ENCODE data around the gene ARVCF.
A peak's percentile ranks its signal among the peaks of the same experiment; 100 is the strongest.

The ARVCF gene

DNA sequence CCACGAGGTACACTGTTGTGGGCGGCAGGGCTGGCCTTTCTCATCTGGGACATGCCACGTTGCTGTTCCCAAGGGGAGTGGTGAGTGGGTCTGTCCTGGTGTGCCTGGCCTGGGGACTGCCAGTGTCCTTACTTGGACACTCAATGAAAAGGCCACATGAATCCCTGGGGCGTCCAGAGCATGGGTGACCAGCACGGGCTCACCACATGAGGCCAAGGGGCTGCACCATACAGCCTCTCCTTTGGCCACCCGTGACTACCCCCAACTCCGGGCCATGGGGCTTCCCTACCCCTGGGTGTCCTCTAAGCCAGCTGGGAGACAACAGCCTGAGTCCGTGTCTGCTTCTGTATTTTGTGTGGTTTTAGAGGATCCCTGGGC, 54.8 kb downstream of the ARVCF start:
- no peak for DNase-seq (ENCODE audit: low read depth in 2 of 2)

GRCh38 chr22:19961201-19961580, 55.4 kb downstream of the ARVCF start:
- no peak for DNase-seq (ENCODE audit: low read depth in 2 of 2)

GRCh38 chr22:19960491-19961200, 56.0 kb downstream of the ARVCF start:
- DNase-seq (ENCODE audit: low read depth in 2 of 2), result no peak

DNA sequence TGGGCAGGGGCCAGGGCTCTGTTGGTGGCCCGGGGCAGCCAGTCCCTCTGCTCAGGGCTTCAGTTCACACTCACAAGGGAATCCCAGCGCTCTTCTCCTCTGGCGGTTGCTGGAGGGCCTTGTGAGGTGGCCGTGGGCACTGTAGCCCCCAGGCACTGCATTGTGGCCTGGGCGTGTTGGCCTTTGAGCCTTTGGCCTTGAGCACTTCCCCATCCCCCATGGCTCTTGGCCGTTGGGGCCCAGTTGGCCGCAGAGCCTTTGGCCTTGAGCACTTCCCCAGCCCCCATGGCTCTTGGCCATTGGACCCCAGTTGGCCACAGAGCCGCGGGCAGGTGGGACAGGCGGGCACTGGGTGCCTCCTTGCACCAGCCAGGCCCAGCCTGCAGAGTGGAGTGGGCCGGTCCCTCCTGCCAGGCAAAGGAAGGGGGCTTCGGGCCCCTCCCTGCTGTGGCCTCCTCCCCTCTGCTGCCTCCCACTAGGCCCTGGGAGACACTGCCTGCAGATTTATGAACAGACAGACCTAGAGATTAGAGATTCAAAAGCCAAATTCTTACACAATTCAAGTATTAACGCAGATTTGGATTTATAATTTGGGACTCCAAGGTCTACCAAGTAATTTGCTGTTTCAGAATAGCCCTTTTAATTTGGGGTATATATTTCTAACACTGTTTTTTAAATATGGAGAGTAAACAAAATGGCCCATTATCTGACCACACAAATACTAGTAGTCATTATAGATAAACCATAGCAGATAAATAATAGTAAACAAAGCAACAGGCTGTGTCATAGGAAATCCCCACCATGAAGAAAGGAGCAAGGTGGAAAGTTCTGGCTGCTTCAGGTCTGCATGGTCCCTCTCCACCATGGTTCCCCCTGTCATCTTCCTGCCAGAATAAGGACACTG, 56.8 kb downstream of the ARVCF start:
- DNase-seq (ENCODE audit: low read depth in 2 of 2), result no peak

- no peak for DNase-seq (ENCODE audit: low read depth in 2 of 2)
Measured at GRCh38 chr22:19959043-19959586, 57.5 kb downstream of the ARVCF start.

GRCh38 chr22:19958083-19959042, 58.3 kb downstream of the ARVCF start:
- no peak for DNase-seq (ENCODE audit: low read depth in 2 of 2)

GRCh38 chr22:19957445-19957844, 59.2 kb downstream of the ARVCF start:
- no peak for DNase-seq (ENCODE audit: low read depth in 2 of 2)

DNA sequence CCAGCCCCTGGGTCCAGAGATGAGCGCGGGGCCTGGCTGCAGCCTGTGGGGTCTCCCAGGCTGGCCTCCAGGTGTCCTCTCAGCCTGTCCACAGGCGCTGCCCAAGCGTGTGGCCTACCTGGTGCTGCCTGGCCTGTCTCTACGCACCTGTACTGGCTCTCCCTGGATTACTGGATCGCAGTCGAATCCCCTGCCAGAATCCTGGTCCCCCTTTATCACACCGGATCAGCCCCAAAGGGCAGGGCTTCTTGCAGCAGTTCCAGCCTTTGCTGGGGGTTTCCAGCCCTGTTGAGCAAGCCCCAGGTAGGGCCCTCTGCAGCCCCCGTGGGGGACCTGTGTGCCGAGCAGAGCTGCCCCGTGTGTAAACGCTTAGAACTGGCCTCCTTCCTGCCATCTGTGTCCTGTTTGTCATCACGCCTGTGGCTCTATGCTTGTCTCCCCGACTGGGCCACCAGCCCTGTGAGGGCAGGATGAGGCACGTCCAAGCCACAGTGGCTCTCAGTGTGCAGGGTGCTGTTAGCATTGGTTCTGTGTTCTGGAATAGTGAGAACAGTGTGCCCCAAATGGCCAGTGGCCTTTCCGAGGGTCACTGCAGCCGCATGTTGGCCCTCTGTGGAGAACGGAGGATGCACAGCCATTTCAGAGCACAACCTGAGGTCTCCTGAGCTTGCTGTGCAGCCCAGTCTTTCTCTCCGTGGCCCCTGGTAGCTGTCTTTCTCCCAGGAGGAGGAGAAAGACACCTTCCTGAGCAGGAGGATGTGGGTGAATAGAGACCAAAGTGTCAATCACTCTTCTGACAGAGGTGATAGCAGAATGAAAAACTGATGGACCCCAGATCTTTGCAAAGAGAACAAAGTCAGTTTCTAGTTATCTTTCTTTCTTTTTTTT, 61.1 kb downstream of the ARVCF start:
- DNase-seq (ENCODE audit: low read depth in 2 of 2), result no peak

DNA sequence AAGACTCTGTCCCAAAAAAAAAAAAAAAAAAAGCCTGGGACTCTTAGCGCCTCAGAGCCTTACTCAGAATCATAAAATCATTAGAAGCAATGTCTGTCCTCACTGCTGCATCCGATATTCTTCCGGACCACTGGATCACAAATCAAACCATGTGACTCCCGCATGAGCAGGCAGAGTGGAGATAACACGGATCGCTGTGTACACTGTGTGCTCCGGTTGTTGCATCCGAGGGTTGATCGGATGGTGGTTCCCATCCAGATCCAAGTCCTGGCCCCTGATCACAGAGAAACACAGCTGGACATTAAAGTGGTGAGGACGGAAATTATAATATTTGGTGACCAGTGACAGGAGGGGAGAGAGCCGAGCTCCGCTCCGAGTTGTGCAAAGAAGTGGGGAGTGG, 65.3 kb downstream of the ARVCF start:
- no peak for DNase-seq (ENCODE audit: low read depth in 2 of 2)

- no peak for DNase-seq (ENCODE audit: low read depth in 2 of 2)
Measured at GRCh38 chr22:19948057-19948760, 68.4 kb downstream of the ARVCF start.

DNA sequence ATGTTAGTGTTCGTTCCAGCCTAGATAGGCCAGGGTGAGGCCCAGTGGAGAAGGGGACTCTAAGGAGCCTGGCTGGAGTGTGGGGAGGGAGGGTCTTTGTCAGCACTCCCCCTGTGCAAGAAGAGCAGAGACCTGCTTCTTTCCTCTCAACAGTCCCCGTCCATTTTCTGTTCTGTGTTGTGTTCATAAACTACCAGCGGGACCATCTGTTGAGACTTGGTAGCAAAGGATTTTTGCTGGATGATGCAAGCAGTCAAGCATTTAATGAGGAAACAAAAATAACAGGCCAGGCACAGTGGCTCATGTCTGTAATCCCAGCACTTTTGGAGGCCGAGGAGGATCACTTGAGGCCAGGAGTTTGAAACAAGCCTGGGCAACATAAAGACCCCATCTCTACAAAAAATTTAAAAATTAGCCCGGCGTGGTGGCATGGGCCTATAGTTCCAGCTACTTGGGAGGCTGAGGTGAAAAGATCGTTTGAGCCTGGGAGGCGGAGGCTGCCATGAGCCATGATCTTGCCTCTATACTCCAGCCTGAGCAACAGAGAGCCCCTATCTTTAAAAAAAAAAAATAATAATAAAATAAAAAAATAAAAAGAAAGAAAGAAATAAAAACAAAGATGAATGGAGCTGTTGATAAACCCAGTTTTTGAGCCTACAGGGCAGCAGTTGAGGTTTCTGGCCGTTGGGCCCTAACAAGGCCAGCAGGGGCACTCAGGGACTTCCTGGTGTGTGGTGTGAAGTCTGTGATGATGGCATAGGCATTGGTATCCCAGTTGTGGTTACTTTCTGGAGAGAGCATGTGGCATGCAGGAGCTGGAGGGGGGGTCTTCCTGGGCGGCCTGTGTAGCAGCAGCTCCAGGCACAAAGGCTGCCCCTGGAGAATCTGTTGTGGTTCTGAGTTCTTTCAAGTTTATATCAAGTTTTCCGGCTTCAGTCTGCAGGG, 73.3 kb downstream of the ARVCF start:
- peak; percentile 84 for DNase-seq (ENCODE audit: low read depth in 2 of 2)

GRCh38 chr22:19942157-19943081, 74.2 kb downstream of the ARVCF start:
- DNase-seq (ENCODE audit: low read depth in 2 of 2), result peak in 1 of 2 experiments; percentile 50

- no peak for DNase-seq (ENCODE audit: low read depth in 2 of 2)
Measured at GRCh38 chr22:19941365-19942082, 75.1 kb downstream of the ARVCF start, which contains the start of the genes COMT and TXNRD2. Gene COMT, plus strand, starts transcription at chr22:19941772. Its CDS starts 20,755 bp downstream, at chr22:19962527. Gene TXNRD2, minus strand, starts transcription at chr22:19941818. Its CDS starts 15 bp downstream, at chr22:19941803.

DNA sequence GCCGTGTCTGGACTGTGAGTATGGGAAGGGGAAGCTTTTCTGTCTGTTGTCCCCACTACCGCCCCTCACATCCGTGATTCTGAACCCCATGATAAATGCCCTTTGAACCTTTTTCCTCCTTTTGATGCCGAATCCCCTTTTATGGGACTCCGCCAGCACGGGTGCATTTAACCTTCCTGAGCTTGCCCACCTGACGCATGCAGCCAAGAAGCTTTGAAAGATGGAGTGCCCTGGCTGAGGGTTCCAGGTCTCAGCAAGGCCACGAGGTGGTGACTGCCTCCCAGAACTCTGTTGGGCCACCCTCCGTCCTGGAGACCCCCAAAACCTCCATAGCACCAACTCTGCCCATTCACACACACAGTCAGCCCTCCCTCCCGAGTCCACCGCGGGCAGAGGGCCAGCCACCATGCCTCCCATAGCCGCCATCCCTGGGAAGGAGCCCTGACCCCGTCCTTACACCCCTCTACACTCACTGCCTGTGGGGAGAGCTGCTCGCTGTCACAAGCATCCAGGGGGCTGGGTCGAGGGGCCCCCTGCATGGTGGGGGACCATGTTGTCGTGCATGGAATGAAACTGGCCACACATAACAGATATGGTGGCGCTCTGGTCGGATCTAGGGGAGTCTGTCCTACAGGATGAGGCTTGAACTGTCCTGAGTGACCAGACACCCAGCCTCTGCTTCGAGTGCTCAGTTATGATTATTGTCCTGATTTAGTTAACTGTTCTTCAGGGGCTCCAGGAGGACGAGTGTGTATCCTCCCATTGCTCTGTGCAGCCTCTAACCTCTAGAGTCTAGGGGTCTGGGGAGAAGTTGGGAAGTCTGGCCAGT, 75.9 kb downstream of the ARVCF start:
- no peak for DNase-seq (ENCODE audit: low read depth in 2 of 2)

GRCh38 chr22:19937616-19938473, 78.8 kb downstream of the ARVCF start:
- DNase-seq (ENCODE audit: low read depth in 2 of 2), result no peak
